GM12878 (cell line): ENCODE measurements around the gene SEC16A. TPM values are rescaled to one million over a fixed set of nuclear protein-coding genes. Genes with fewer than 3 reads are reported as not detected.

ENCODE experiments used
- LARP7 ChIP-seq: fragments of 450-650 bp; IDR thresholded peaks from 2 replicates; pipeline ENCODE4 v1.6.1; 2017; ENCODE audit warnings: mild to moderate bottlenecking
- NFIC ChIP-seq: IDR thresholded peaks from 2 replicates; pipeline ENCODE4 v1.6.1; 2012; ENCODE audit warnings: low read depth, mild to moderate bottlenecking, inconsistent platforms, low read length, moderate library complexity
- NFXL1 ChIP-seq: fragments of 450-650 bp; IDR thresholded peaks from 2 replicates; pipeline ENCODE4 v1.6.1; 2017; ENCODE audit warnings: antibody characterized with exemption, mild to moderate bottlenecking, borderline replicate concordance
- TBL1XR1 ChIP-seq: IDR thresholded peaks from 2 replicates; pipeline ENCODE4 v1.6.1; 2012; ENCODE audit warnings: low read depth, low read length, improper control_type of control experiment
- TCF7 ChIP-seq: IDR thresholded peaks from 2 replicates; pipeline ENCODE4 v1.6.1; 2014; ENCODE audit warnings: antibody characterized with exemption, borderline replicate concordance
- polyA plus RNA-seq, 11 experiments: library from polyadenylated mRNA; depleted of rRNA in 4 of 11; unstranded in 6 of 11; stranded (reverse) in 5 of 11; fragments of >200 nt; fragmentation: Nextera tagmentation in 4 of 11; fragmentation: Illumina TruSeq in 1 of 11; extraction: Ambion mirVana in 4 of 11; extraction: Trizol in 1 of 11; gene quantifications; 1 replicate in 1 of 11; 2 replicates in 10 of 11; pipeline versions ENCODE4 v1.2.1 to v1.2.3, GENCODE V29; 2011 to 2016; ENCODE audit warnings: inconsistent platforms in 2 of 11, missing spikeins in 2 of 11, low read depth in 1 of 11
- total RNA-seq, 4 experiments: library from RNA; depleted of rRNA in 3 of 4; stranded (reverse); fragments of >200 nt in 3 of 4; fragmentation: Illumina TruSeq in 1 of 4; extraction: Trizol in 1 of 4; gene quantifications; 2 replicates each; pipeline versions ENCODE4 v1.2.1 to v1.2.3, GENCODE V29; 2013 to 2021
- TF ChIP-seq, protein P1 (sequence below): fragments of 450-650 bp; IDR thresholded peaks from 2 replicates; pipeline ENCODE4 v1.6.1; 2018; ENCODE audit warnings: mild to moderate bottlenecking, low read depth, moderate library complexity; ENCODE audit not compliant: partially characterized antibody
- TF ChIP-seq, protein P2 (sequence below): fragments of 150-350 bp; IDR thresholded peaks from 2 replicates; pipeline ENCODE4 v1.6.1; 2016; ENCODE audit warnings: low read depth, low read length
- TF ChIP-seq, protein P3 (sequence below): IDR thresholded peaks from 2 replicates; pipeline ENCODE4 v1.6.1; 2012; ENCODE audit warnings: low read depth, low read length, improper control_type of control experiment

SEC16A gene
- total and polyA plus RNA-seq, 10 of the 15 experiments (the other 5 are each of a cell fraction or from before 2014, with no cell fraction given) = 9.9 to 59.1 (median 21.7) TPM

DNA sequence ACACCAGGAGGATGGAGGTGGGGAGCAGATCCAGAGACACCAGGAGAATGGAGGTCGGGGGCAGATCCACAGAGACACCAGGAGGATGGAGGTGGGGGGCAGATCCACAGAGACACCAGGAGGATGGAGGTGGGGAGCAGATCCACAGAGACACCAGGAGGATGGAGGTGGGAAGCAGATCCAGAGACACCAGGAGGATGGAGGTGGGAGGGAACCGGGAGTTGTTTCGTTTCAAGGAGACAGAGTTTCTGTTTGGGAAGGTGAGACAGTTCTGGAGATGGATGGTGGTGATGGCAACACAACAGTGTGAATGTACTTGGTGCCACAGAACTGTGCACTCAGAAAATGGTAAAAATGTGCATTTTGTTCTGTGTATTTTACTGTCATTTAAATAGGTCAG is 34.2 kb downstream of the SEC16A start (continued):
- TF ChIP-seq, protein P1, sequence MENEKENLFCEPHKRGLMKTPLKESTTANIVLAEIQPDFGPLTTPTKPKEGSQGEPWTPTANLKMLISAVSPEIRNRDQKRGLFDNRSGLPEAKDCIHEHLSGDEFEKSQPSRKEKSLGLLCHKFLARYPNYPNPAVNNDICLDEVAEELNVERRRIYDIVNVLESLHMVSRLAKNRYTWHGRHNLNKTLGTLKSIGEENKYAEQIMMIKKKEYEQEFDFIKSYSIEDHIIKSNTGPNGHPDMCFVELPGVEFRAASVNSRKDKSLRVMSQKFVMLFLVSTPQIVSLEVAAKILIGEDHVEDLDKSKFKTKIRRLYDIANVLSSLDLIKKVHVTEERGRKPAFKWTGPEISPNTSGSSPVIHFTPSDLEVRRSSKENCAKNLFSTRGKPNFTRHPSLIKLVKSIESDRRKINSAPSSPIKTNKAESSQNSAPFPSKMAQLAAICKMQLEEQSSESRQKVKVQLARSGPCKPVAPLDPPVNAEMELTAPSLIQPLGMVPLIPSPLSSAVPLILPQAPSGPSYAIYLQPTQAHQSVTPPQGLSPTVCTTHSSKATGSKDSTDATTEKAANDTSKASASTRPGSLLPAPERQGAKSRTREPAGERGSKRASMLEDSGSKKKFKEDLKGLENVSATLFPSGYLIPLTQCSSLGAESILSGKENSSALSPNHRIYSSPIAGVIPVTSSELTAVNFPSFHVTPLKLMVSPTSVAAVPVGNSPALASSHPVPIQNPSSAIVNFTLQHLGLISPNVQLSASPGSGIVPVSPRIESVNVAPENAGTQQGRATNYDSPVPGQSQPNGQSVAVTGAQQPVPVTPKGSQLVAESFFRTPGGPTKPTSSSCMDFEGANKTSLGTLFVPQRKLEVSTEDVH = no peak
- TF ChIP-seq TCF7 (no peak), NFIC (no peak), TBL1XR1 (no peak), NFXL1 (no peak), LARP7 (no peak)
- TF ChIP-seq, protein P2, sequence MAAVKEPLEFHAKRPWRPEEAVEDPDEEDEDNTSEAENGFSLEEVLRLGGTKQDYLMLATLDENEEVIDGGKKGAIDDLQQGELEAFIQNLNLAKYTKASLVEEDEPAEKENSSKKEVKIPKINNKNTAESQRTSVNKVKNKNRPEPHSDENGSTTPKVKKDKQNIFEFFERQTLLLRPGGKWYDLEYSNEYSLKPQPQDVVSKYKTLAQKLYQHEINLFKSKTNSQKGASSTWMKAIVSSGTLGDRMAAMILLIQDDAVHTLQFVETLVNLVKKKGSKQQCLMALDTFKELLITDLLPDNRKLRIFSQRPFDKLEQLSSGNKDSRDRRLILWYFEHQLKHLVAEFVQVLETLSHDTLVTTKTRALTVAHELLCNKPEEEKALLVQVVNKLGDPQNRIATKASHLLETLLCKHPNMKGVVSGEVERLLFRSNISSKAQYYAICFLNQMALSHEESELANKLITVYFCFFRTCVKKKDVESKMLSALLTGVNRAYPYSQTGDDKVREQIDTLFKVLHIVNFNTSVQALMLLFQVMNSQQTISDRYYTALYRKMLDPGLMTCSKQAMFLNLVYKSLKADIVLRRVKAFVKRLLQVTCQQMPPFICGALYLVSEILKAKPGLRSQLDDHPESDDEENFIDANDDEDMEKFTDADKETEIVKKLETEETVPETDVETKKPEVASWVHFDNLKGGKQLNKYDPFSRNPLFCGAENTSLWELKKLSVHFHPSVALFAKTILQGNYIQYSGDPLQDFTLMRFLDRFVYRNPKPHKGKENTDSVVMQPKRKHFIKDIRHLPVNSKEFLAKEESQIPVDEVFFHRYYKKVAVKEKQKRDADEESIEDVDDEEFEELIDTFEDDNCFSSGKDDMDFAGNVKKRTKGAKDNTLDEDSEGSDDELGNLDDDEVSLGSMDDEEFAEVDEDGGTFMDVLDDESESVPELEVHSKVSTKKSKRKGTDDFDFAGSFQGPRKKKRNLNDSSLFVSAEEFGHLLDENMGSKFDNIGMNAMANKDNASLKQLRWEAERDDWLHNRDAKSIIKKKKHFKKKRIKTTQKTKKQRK = no peak
- TF ChIP-seq, protein P3, sequence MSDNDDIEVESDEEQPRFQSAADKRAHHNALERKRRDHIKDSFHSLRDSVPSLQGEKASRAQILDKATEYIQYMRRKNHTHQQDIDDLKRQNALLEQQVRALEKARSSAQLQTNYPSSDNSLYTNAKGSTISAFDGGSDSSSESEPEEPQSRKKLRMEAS = no peak
